ENCODE measurements around the gene ZNF468.

ZNF468 gene

DNA sequence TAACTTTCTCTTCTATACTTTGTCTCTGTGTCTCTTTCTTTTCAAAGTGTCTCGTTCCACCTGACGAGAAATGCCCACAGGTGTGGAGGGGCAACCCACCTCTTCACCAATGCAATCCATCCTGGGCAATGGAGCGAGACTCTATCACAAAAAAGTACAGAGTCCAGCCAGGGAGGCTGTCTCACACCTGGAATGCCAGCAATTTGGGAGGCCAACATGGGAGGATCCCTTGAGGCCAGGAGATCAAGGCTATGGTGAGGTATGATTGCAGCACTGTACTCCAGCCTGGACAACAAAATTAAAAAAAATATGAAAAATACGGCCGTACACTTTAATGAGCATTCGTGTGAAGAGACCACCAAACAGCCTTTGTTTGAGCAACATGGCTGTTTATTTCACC, 68.0 kb downstream of the ZNF468 start:
- Histone ChIP-seq H3K36me3 (replicated peaks) (no peaks in the 10 kb centered on the region), H3K4me1 (no peaks in the 10 kb centered on the region), H3K4me3 (no peak overlapping the region), H3K27me3 (ENCODE audit: low read depth) (no peaks in the 10 kb centered on the region), H3K9me3 (no peaks in the 10 kb centered on the region)
- in situ Hi-C loops (cut with MboI; ENCODE audit: low sequenced_read_pairs): no loop called here
- DNase-seq (ENCODE audit: low spot score in 2 of 2): no peak
